GM12878 (cell line): Measurements from ENCODE around the gene COA1. TPM values are rescaled to one million over a fixed set of nuclear protein-coding genes. Genes with fewer than 3 reads are reported as not detected.

Source experiments
- ATF2 ChIP-seq: IDR thresholded peaks from 2 replicates; pipeline ENCODE4 v1.6.1; 2012; ENCODE audit warnings: low read length, inconsistent platforms
- CEBPB ChIP-seq, 2 experiments: fragments of 150-350 bp in 1 of 2; IDR thresholded peaks; 2 replicates each; pipeline ENCODE4 v1.6.1; 2012 to 2014; ENCODE audit warnings: low read depth in 2 of 2, low read length in 2 of 2, borderline replicate concordance in 1 of 2, inconsistent platforms in 1 of 2
- E2F8 ChIP-seq: fragments of 450-650 bp; IDR thresholded peaks from 2 replicates; pipeline ENCODE4 v1.6.1; 2018; ENCODE audit warnings: mild to moderate bottlenecking, low read depth, moderate library complexity; ENCODE audit not compliant: partially characterized antibody
- EP300 ChIP-seq, 2 experiments: fragments of 150-350 bp in 1 of 2; IDR thresholded peaks; 2 replicates each; pipeline ENCODE4 v1.6.1; 2011 to 2012; ENCODE audit warnings: low read depth in 2 of 2, low read length in 2 of 2, borderline replicate concordance in 1 of 2, improper control_type of control experiment in 1 of 2, inconsistent platforms in 1 of 2; ENCODE audit not compliant: control insufficient read depth in 1 of 2
- HDAC6 ChIP-seq: fragments of 200-600 bp; sonication (generic); IDR thresholded peaks from one replicate; pipeline ENCODE4 v1.8.0; 2017; ENCODE audit warnings: antibody characterized with exemption; ENCODE audit not compliant: unreplicated experiment
- IKZF2 ChIP-seq, 2 experiments: fragments of 450-650 bp; IDR thresholded peaks; 2 replicates each; pipeline ENCODE4 v1.6.1; 2017; ENCODE audit warnings: mild to moderate bottlenecking in 2 of 2, moderate library complexity in 2 of 2
- MAX ChIP-seq: IDR thresholded peaks from 2 replicates; pipeline ENCODE4 v1.6.1; 2012; ENCODE audit warnings: low read depth, low read length, improper control_type of control experiment
- MYB ChIP-seq: fragments of 150-350 bp; IDR thresholded peaks from 2 replicates; pipeline ENCODE4 v1.6.1; 2014; ENCODE audit warnings: mild to moderate bottlenecking, low read depth, low read length, borderline replicate concordance
- POLR2A ChIP-seq: IDR thresholded peaks from 2 replicates; pipeline ENCODE4 v1.6.1; 2011; ENCODE audit warnings: low read depth, mild to moderate bottlenecking, low read length
- RBBP5 ChIP-seq: fragments of 200-600 bp; sonication (generic); conservative IDR thresholded peaks from 2 replicates; pipeline ENCODE4 v1.6.1; 2016
- RUNX3 ChIP-seq: IDR thresholded peaks from 2 replicates; pipeline ENCODE4 v1.6.1; 2012; ENCODE audit warnings: low read length, inconsistent platforms
- SMAD1 ChIP-seq: fragments of 450-650 bp; IDR thresholded peaks from 2 replicates; pipeline ENCODE4 v1.6.1; 2018; ENCODE audit warnings: mild to moderate bottlenecking, low read depth; ENCODE audit not compliant: partially characterized antibody
- SRF ChIP-seq, 2 experiments: IDR thresholded peaks; 2 replicates each; pipeline ENCODE4 v1.6.1; 2011; ENCODE audit warnings: low read depth in 2 of 2, low read length in 2 of 2, mild to moderate bottlenecking in 1 of 2, moderate library complexity in 1 of 2
- TBL1XR1 ChIP-seq: IDR thresholded peaks from 2 replicates; pipeline ENCODE4 v1.6.1; 2012; ENCODE audit warnings: low read depth, low read length, improper control_type of control experiment
- YY1 ChIP-seq: IDR thresholded peaks from 2 replicates; pipeline ENCODE4 v1.6.1; 2011; ENCODE audit warnings: low read depth, mild to moderate bottlenecking, low read length
- polyA plus RNA-seq, 11 experiments: library from polyadenylated mRNA; depleted of rRNA in 4 of 11; unstranded in 6 of 11; stranded (reverse) in 5 of 11; fragments of >200 nt; fragmentation: Nextera tagmentation in 4 of 11; fragmentation: Illumina TruSeq in 1 of 11; extraction: Ambion mirVana in 4 of 11; extraction: Trizol in 1 of 11; gene quantifications; 1 replicate in 1 of 11; 2 replicates in 10 of 11; pipeline versions ENCODE4 v1.2.1 to v1.2.3, GENCODE V29; 2011 to 2016; ENCODE audit warnings: inconsistent platforms in 2 of 11, missing spikeins in 2 of 11, low read depth in 1 of 11
- total RNA-seq, 4 experiments: library from RNA; depleted of rRNA in 3 of 4; stranded (reverse); fragments of >200 nt in 3 of 4; fragmentation: Illumina TruSeq in 1 of 4; extraction: Trizol in 1 of 4; gene quantifications; 2 replicates each; pipeline versions ENCODE4 v1.2.1 to v1.2.3, GENCODE V29; 2013 to 2021
- TF ChIP-seq, protein P1 (sequence below): fragments of 450-650 bp; IDR thresholded peaks from 2 replicates; pipeline ENCODE4 v1.6.1; 2017; ENCODE audit warnings: mild to moderate bottlenecking, moderate library complexity

The COA1 gene
- total and polyA plus RNA-seq, 10 of the 15 experiments (the other 5 are each of a cell fraction or from before 2014, with no cell fraction given), result 83.1 to 258 (median 111) TPM

- TF ChIP-seq ATF2 (0 out of 2 replicates have a peak, but pooled peaks have one; percentile 33), MAX (0 out of 2 replicates have a peak, but pooled peaks have one; percentile 22), SMAD1 (peak; percentile 29), MYB (no peak), E2F8 (peak; percentile 80), TBL1XR1 (peak; percentile 65; the same call in 1 of the 2 replicates), IKZF2 (IDR thresholded peaks at IDR 0.05) (peak; percentile 66 to 77), CEBPB (IDR thresholded peaks at IDR 0.05; ENCODE audit: borderline replicate concordance in 1 of 2, low read depth in 2 of 2, low read length in 2 of 2) (no peak), RBBP5 (no peak), SRF (IDR thresholded peaks at IDR 0.05; ENCODE audit: low read depth in 2 of 2, low read length in 2 of 2) (no peak), RUNX3 (peak; percentile 48), HDAC6 (peak; percentile 80), YY1 (peak; percentile 82), POLR2A (peak; percentile 86), EP300 (IDR thresholded peaks at IDR 0.05; ENCODE audit: borderline replicate concordance in 1 of 2, control insufficient read depth in 1 of 2, low read depth in 2 of 2, low read length in 2 of 2) (no peak)
- TF ChIP-seq, protein P1, sequence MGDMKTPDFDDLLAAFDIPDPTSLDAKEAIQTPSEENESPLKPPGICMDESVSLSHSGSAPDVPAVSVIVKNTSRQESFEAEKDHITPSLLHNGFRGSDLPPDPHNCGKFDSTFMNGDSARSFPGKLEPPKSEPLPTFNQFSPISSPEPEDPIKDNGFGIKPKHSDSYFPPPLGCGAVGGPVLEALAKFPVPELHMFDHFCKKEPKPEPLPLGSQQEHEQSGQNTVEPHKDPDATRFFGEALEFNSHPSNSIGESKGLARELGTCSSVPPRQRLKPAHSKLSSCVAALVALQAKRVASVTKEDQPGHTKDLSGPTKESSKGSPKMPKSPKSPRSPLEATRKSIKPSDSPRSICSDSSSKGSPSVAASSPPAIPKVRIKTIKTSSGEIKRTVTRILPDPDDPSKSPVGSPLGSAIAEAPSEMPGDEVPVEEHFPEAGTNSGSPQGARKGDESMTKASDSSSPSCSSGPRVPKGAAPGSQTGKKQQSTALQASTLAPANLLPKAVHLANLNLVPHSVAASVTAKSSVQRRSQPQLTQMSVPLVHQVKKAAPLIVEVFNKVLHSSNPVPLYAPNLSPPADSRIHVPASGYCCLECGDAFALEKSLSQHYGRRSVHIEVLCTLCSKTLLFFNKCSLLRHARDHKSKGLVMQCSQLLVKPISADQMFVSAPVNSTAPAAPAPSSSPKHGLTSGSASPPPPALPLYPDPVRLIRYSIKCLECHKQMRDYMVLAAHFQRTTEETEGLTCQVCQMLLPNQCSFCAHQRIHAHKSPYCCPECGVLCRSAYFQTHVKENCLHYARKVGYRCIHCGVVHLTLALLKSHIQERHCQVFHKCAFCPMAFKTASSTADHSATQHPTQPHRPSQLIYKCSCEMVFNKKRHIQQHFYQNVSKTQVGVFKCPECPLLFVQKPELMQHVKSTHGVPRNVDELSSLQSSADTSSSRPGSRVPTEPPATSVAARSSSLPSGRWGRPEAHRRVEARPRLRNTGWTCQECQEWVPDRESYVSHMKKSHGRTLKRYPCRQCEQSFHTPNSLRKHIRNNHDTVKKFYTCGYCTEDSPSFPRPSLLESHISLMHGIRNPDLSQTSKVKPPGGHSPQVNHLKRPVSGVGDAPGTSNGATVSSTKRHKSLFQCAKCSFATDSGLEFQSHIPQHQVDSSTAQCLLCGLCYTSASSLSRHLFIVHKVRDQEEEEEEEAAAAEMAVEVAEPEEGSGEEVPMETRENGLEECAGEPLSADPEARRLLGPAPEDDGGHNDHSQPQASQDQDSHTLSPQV, result no peak
Measured at GRCh38 chr7:43729214-43729923, at the start of gene COA1 (continued).
